Sigmoid colon (tissue), 4 donors: ENCODE data around the gene ZNF556.

Experiments
- EP300 ChIP-seq, 4 donors: sonication (generic); formaldehyde crosslinking; IDR thresholded peaks; one replicate each; pipeline ENCODE4 v1.6.1; 2017; ENCODE audit warnings: antibody characterized with exemption in 4 of 4
- POLR2A ChIP-seq, 2 donors: fragments of 450-650 bp; IDR thresholded peaks; one replicate each; pipeline ENCODE4 v1.6.1; 2016; ENCODE audit warnings: antibody characterized with exemption in 2 of 2, mild to moderate bottlenecking in 2 of 2, moderate library complexity in 2 of 2
- POLR2AphosphoS5 ChIP-seq, 4 donors: sonication (generic); formaldehyde crosslinking; IDR thresholded peaks; one replicate each; pipeline ENCODE4 v1.6.1; 2017; ENCODE audit warnings: antibody characterized with exemption in 4 of 4
- TF ChIP-seq, protein P1 (sequence below), 4 experiments: fragments of 450-650 bp in 3 of 4; fragments of 200-600 bp in 1 of 4; IDR thresholded peaks; one replicate each; pipeline ENCODE4 v1.5.1; 2016 to 2019; ENCODE audit warnings: antibody characterized with exemption in 4 of 4, mild to moderate bottlenecking in 3 of 4, moderate library complexity in 2 of 4

DNA sequence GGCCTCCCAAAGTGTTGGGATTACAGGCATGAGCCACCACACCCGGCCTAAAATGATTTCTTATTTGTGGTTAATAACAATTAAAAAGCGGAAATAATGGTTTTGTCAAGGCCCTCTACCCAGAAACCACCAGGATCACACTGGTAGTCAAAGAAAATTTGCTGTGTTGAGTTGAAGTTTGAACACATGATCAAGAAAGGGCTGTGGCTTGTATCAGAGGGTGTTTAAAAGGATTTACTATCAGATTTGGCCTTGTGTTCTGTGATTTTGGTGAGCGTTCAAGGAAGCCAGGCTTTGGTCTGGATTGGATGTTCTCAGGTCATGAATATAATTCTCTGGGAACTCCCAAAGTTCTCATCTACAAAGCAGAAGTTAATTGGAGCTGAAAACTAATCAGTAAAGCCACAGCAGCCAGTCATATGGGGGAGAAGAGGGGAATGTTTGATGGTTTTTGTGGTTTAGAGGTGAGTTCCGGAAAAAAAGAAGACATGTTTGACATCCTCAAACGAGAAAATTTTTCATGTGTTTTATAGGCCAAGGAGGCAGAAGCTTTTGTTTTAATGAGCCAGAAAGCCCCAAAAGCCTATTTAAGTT is 10.6 kb upstream of the ZNF556 start:
- TF ChIP-seq, protein P1, sequence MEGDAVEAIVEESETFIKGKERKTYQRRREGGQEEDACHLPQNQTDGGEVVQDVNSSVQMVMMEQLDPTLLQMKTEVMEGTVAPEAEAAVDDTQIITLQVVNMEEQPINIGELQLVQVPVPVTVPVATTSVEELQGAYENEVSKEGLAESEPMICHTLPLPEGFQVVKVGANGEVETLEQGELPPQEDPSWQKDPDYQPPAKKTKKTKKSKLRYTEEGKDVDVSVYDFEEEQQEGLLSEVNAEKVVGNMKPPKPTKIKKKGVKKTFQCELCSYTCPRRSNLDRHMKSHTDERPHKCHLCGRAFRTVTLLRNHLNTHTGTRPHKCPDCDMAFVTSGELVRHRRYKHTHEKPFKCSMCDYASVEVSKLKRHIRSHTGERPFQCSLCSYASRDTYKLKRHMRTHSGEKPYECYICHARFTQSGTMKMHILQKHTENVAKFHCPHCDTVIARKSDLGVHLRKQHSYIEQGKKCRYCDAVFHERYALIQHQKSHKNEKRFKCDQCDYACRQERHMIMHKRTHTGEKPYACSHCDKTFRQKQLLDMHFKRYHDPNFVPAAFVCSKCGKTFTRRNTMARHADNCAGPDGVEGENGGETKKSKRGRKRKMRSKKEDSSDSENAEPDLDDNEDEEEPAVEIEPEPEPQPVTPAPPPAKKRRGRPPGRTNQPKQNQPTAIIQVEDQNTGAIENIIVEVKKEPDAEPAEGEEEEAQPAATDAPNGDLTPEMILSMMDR (IDR thresholded peaks at IDR 0.05), result no peak
- TF ChIP-seq POLR2AphosphoS5 (IDR thresholded peaks at IDR 0.05), result no peak
- no peak for TF ChIP-seq EP300 (IDR thresholded peaks at IDR 0.05)
- no peak for TF ChIP-seq POLR2A (IDR thresholded peaks at IDR 0.05)
